Right kidney (tissue), 1 donor: Measurements from ENCODE around the gene ARHGAP22.

Experiments used
- DNase-seq: peaks from one replicate; pipeline ENCODE4 v3.0.0-alpha.2; 2016

ARHGAP22 gene

DNA sequence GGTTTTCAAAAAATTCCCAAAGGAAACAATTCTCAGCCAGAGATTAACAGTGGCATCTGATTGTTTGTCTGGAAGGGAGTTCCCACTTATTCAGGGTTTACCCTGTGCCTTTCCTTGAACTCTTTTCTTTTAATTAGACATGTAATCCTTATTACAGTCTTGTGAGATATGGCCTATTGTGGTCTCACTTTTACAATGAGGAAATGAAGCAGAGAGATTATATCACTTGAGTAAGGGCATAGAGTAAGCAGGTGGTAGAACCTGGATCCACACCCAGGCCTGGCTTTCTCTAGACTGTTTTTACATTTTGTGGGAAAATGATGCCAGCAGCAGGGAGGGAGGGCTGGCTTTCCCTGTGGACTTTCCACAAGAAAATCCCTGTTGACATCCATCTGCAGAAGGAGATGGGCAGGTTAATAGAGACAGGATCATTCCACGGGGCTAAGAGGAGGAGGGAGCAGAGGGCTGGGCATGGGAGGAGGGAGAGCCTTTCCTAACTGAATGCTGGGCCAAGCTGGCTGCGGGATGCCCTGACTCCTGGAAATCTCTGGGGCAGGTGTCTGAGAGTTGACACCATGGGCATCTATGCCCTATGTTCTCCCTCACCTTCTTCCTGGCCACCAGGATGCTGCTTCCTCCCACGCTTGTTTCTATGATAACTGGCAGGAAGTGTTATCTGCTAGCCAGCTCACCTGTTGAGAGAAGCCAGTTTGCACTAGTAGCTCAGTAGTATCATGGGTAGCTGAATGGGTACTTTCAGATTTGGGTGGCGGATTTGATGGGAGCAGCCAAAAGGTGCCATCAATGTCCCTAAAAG is 28.7 kb upstream of the ARHGAP22 start:
- DNase-seq: no peak

DNA sequence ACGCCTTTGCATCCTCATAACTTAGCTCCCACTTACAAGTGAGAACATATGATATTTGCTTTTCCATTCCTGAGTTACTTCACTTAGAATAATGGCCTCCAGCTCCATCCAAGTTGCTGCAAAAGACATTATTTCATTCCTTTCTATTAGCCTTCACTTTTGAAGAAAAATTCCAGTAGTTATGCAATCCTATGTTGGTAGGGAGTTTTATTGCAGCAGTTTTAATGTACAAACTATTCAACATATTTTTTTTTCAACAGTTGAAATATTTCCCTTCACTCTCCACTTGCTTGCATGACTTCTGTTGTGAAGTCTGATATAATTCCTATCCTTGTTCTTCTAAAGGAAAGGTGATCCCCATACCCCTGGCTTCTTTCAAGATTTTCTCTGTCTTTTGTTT is 27.3 kb upstream of the ARHGAP22 start:
- DNase-seq: no peak

DNA sequence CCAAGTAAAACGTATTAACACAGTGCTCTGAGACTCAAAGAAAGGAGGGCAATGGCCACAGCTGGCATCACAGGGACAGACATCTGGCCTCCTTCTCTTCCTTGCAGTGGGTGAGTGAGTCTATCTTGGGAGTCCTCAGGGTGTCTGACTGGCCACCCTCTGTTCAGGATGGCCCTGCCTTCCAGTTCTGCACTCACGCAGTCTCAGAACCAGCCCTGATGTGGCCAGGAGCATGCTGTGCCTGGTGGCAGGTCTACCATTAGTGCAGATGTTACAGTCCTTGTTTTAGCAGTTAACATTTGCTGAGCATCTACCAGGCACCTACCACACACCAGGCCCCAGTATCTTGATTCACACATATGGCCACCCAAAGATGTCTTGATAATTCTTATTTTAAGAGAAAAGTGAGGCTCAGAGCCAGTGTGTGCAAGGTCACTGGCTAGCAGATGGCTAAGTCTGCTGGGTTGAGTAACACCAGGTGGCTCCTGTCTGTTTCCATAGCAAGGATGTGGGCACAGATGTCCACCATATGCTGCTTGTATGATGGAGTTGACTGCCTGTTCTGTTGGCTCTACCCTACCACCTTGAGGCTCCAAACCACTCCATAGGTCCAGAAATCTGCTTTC is 23.2 kb upstream of the ARHGAP22 start:
- DNase-seq: no peak

DNA sequence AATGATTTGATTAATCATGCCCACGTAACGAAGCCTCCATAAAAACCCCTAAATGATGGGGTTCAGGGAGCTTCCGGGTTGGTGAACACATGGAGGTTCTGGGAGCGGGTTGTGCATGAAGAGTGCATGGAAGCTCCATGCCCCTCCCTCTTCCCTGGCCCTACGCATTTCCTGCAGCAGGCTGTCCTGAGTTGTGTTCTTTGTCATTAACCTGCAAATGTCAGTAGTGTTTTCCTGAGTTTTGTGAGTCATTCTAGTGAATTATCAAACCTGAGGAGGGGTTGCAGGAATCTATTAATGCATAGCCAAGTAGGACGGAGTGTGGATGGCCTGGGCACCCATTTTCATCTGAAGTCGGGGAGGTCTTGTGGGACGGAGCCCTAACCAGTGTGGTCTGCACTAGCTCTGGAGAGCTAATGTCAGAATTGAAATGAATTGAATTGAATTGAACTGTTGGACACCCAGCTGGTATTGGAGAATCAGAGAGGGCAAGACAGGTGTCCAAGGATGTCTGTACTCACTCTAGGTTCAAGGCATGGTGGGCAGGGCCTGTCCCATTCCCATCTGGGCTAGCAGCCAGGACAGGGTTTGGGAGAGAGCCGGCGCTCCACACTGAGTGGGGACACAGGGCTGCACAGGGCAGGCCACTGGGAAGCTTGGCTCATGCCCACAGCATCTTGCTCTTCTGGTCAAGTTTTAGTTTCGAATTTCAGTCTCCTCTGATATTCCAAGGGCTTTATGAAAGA is 22.3 kb upstream of the ARHGAP22 start:
- DNase-seq: no peak

DNA sequence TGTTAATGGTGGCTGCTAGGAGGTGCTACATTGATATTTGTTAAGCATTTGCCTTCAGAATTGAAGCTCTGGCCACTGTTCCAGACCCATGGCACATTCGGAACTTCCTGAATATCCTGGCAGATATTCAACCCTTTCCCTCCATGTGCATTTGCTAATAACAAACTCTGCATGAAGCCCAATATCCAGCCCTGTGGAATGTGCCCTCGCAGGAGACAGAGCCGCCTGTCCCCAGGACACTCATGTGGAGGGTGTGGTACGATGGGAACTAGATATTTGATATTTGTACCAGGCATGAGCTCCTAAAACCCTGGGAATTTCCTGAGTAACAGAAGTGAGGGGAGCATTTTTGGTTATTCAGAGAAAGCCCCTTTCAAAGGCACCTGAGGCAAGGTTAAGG is 21.6 kb upstream of the ARHGAP22 start:
- no peak for DNase-seq

DNA sequence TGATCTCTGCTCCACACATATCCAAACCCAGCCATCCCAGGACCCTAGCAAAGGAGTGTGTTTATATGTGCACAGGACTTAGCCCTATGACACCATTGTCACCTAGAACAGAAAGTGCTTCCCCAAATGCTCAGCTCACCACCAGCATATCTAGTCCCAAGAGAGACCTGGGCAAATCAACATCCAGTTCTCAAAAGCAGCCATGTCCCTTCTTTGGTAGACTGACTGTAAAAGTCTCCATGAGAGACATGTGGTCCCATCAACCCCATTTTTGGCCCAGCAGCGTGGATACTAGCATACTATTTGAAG is 20.9 kb upstream of the ARHGAP22 start:
- DNase-seq: no peak

DNA sequence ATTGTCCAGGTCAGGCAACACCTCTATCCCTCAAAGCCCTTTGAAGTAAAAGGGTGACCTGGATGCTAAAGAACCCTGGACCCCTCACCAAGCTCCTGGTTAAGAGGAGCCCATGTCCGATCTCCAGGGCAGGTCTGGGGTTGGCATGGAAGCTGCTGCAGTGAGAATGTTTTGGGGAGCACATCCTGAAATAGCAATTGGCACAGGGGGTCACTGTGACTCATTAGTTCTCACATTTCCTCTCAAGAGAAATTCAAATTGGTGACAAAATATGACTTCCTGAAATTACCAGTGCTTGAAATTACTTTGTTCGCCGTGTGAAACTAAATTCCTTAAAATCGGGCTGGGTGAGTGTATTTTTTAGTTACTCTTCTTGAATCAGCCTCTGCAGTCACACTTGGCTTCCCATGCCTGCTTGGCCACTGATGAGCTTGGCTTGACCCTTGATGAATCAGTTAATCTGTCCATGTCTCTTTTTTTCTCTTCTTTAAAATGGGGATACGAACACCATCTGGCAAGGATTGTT is 18.8 kb upstream of the ARHGAP22 start:
- DNase-seq: no peak

DNA sequence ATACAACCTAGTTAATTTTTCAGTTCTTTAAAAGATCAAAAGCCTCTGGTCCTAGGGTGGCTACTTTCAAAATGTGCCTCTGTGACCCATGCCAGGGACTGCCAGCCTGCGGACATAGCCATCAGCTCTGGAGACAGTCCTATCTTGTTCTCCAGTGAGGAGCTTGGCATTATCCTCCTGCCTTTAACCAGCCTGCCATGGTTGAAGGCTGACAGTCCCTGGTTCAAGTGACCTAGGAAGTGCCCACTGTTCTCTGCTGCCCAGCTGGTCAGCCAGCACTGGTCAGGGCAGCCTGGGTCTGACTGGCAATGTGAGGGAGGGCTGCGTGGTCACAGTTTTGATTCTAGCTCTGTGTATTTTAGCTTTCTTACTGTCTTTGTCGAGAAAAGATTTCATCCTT is 18.1 kb upstream of the ARHGAP22 start:
- no peak for DNase-seq

DNA sequence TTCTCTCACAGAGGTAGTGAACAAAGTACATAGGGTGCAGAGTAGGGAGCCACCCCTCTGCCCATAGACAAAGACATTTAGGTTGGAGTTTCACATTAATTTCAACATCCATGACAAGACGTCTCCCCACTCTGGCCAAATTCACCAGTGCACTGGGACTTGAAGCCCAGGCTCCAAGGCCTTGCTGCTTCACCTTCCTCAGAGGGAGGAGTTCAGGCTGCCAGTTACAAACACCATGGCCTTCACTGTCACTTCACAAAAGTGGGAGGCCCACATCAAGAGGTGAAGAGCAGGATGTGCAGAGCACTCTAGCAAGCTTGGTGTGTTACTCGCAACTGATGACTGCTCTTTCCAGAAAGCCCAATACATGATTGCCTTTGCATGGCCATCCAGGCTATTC is 15.8 kb upstream of the ARHGAP22 start:
- DNase-seq: no peak

DNA sequence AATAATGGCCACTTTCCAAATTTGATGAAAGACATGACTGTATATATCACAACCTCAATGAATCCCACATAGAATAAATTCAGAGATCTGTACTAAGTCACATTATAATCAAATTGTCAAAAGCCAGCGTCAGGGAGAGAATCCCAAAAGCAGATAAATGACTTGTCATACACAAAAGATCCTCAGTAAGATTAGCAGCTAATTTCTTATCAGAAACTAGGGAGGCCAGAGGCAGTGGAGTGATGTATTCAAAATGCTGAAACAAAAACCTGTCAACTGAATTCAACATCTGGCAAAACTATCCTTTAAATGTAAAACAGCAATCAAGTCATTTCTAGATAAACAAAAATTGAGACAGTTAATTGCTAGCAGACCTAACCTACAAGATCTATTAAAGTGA is 11.6 kb upstream of the ARHGAP22 start:
- no peak for DNase-seq

DNA sequence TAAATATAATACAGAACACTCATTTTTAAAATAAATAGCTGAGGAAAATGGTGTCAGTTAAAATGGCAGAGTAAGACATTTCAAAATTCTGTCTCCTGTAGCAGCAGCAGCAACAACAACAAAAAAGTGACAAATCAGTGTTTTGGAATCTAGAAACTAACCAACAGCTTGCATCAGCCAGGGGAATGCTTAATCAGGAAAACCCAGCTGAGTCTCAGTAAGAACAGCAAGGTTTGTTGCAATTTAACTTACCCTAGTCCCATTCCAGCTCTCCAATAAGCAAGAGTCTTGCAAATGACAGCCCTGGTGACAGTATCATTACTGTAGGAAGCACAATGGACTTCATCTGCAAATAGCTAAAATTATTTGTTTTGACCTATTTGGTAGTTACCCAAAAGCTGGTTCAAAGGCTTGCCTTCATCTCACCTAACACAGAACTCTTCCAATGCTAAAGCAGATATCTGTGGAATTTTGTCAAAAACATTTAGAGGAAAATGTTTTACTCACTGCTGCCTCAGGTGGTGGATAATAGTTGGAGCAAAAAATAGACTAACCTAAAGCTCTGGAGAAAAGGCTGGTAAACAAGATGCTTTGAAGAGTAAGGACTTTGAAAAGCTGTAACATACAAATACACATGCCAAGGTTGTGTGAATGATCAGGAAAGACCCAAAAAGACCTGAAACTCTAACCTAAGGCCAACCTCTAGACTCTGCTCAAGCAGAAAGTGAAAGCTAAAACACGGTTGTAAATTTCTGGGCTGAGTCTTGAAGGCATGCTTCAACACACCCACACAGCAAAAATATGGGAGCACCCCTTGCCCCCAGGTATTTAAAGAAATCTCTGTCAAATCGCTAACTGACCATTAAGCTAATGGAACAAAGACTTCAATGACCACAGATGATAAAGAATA is 9.9 kb upstream of the ARHGAP22 start:
- DNase-seq: no peak

DNA sequence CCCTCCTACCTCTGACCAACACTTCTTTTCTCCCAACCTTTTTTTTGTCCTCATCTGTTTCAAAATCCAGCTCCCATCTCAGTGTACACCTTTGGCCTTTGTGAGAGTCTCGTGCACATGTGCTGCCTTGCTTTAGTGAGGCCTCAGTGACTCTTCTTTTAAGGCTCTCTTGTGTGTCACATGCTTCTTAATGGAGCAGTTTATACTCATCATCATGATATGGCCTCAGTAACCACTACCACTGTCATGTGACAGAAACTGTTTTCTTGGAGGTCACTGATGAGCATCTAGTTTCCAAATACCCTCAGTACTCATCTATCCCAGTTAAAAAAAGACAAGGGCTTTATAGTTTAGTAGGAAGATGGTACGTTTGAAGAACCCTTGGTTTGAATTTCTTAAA is 8.1 kb upstream of the ARHGAP22 start:
- DNase-seq: no peak

DNA sequence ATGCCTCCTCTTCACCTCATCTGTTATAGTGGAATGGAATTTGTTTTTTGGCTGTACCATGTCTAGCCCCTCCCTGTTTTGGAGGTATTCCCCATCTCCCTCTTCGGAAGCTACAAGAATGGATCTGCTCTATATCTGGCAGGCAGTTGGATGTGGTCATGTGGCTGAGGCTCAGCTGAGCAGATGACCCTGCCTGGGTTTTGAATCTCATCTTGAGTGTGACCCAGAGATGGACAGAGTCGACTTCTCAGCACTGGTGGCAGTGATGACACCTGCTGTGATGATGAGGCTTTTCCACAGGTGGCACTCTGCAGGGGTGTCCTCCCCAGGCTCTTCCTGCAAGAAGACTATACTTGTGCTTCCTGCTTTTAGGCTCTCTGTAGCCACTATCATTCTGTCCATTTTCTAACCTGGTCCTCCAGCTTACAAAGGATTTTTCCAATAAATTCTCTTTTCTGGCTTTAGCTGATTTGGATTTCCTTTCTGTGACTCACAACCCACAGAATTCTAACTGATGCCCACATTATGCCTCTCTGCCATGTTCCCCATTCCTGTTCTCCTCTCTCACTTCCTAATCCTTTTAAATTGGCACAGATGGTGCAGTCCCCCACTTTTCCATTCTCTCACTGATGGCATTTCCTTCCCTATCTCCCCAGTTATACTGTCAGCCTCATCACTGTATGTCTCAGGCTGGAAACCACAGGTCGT is 7.5 kb upstream of the ARHGAP22 start:
- DNase-seq: no peak

DNA sequence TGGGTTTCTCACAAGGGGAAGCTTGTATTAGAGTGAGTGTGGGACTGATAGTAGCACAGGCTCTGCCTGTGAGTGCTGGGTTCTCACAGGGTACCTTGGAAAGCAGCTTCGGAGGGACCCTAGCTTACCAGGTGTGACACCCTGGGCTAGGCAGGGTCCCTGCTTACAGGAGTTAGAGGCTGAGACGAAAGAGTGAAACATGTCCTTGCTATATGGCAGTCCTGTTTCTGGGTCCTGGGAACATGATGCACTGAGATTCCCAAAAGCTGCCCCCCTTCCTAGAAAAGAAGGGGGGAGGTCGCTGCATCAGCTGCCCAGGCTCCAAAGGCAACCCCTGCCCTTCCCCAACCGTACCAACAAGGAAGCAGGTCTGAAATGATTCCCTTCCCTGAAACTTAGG is 6.3 kb upstream of the ARHGAP22 start:
- DNase-seq: no peak

DNA sequence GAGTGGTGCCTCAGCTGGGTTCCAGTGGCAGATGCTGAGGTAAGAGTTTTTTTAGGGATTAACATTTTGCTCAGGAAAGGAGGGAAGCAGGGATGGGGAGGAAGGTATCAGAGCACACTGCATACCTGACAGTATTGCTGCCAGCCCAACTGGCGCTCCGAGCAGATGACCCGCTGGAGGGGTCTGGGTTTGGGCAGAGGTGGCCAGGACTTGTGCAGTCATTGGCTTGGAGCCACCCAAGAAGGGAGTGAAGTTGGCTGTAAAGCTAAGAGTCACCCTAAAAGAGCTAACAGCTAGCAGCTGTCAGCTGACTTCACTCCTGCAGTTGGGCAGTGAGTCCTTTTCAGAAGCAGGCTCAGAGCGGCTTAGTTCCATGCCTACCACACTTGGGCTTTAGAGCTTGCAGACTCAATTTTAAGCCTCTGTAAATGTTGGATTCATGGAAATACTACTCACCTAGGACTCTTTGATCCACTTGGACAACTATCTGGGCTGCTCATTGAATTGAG is 5.8 kb upstream of the ARHGAP22 start:
- no peak for DNase-seq

DNA sequence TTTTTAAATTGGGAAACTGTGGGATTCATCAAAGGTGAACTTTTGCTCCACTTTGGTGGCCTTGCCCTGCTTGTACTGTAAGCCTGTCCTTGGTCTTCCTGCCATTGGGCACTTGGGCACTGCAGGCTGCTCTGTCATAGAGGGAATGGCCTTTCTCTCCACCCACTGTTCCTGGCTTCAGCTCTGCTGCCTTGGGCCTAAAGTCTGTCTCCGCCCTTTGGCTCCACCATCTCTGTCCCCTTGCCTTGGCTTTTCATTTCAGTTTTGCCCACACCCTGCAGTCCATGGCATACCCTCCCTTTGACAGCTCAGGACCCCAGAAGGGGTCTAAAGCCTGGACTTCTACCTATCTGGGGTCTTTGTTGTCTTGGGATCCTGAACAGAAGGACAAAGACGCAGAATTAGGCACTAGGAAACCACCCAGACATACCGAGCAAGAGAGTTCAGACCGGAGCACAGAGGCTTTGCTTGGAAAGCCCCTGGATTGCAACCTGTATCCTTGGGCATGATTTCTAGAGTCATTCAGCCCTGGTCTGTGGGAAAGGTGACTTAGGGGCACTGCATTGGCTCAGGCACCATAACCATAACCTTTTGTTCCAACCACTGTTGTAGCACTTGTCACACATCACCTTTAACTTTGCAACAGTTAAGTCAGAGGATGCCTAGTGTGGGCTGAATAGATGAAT is 5.2 kb upstream of the ARHGAP22 start:
- no peak for DNase-seq

DNA sequence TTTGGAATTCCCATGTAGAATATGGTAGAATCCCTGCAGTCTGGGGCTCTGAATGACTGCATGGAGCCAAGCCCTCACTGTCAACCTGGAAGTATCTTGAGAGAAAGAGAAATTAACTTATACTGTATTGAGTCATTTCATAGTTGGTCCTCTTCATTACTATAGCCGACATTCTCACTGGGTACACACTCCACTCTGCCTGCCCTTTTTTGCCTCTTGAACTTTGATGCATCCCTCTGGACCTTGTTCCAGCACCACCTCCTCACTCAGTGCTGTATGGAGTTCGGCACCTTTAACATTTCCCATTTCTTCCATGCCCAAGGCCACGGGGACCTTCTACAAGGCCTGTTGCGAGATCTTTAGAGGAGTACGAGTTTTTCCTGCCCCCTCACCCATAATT is 4.6 kb upstream of the ARHGAP22 start:
- DNase-seq: no peak

DNA sequence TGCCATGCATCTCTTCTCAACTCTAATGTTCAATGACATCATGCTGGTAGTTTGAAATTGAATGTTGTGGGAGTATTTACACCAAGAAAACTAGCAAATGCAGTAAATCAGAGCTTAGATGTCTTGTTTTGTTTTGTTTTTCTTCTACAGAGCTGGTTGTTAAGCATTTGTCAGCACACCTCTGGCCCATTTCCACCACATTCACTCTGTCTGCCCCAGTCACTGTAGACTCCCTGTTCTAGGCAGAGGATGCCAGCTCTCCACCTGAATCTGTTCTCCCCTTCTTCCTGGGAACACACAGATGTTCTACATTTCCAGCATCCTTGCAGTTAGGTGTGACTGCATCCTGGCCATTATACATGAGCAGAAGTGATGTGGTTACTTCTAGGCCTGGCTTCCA is 4.1 kb upstream of the ARHGAP22 start:
- no peak for DNase-seq

DNA sequence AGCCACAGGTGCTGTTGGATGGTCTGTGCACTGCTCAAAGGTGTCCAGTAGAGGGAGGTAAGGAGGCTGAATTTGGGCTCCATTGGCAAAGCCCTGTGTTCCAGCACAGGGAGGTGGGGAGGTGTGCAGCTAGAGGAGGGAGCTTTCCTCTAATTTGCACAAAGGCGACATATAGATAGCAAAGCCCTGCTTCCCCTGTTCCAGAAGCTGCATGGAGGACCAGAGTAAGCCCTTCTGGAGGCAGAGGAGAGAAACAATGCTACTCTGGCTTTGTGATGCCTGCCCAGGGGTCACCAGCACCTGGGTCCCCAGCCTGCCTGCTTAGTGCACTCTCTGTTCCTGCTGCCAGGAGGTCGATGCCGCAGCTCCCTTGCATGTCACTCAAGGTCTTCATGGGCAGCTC is 3.4 kb upstream of the ARHGAP22 start:
- DNase-seq: no peak

DNA sequence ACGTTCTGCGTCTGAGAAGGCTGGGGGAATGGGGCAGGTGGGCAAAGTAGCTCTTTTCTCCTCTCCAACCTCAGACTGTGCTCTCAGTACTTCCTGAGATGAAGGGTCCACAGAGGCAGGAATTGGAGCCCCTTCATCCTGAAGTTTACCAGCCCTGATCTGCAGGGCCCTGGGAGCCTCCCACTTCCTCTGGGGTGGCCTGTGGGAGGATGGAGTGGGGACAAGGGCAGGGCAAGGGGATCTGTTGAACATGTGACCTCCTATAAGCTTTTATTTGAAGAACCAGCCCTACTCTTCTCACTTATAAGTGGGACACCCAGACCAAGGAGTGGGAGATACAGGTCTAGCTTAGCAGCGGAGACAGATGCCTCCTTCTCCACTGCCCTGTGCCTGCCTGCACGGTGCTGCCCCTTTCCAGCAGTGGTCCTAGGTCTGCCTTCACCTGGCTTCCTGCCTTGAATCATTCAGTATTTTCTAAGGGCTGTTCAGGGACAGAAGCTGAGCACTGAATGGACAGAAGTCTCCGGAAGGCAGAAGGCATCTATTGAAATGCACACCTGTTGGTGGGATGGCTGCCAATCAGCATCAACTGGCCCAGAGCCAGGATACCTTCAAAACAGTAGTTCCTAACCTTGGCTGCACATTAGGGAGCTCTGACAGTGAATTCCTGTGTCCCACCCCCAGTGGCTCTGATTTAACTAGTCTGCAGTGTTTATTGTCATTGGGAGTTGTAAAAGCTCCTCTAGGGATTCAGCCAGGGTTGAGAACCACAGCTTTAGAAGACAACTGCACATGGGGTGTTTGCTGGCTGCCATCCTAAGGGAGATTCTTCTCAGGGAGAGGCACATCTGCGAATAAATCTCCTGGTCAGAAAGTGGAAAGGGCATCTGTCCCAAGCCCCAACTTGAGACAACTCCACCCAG is 2.7 kb upstream of the ARHGAP22 start:
- no peak for DNase-seq
